Measurements from ENCODE around the gene ATG9A. TPM values are rescaled to one million over a fixed set of nuclear protein-coding genes. Genes with fewer than 3 reads are reported as not detected.

Gene ATG9A
- total RNA-seq, 1 donor, result 38.4 TPM

DNA sequence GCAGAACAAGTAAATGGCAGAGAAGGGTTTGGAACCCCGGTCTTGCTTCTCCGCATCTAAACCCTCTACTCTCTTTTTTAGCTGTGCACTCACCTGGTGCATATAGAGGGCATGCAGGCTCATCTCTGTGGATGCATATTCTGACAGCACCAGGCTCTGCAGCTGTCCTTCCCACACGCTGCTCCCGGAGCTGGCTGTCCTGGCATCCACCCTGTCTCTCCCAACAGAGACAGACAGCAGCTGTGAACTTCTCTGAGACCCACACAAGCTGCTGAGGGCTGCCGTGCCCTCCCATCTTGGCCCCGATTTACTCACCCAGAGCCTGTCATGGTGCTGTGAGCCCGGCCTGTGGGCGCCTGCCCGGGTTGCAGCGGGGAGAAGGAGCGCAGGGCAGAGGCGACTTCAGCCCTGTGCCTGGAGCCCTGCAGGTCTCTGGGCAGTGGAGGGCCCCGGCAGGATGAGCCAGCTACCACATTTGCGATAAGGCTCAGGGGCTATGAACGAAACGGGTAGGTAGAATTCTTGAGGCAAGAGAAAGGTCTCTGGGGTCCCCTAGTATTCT lies 7.4 kb downstream of the ATG9A start:
- DNase-seq (ENCODE audit: low read depth), result no peak
- H3K4me3 ChIP-seq (ENCODE audit: low read depth, low read length), result no peak overlapping the region
- no peak for TF ChIP-seq CTCF (IDR thresholded peaks at IDR 0.05; ENCODE audit: insufficient read depth, low read depth, low read length)

GRCh38 chr2:219220652-219221402 lies 8.6 kb downstream of the ATG9A start:
- no peak overlapping the region for H3K4me3 ChIP-seq (ENCODE audit: low read depth, low read length)
- no peak for TF ChIP-seq CTCF (IDR thresholded peaks at IDR 0.05; ENCODE audit: insufficient read depth, low read depth, low read length)
- DNase-seq (ENCODE audit: low read depth), result no peak

DNA sequence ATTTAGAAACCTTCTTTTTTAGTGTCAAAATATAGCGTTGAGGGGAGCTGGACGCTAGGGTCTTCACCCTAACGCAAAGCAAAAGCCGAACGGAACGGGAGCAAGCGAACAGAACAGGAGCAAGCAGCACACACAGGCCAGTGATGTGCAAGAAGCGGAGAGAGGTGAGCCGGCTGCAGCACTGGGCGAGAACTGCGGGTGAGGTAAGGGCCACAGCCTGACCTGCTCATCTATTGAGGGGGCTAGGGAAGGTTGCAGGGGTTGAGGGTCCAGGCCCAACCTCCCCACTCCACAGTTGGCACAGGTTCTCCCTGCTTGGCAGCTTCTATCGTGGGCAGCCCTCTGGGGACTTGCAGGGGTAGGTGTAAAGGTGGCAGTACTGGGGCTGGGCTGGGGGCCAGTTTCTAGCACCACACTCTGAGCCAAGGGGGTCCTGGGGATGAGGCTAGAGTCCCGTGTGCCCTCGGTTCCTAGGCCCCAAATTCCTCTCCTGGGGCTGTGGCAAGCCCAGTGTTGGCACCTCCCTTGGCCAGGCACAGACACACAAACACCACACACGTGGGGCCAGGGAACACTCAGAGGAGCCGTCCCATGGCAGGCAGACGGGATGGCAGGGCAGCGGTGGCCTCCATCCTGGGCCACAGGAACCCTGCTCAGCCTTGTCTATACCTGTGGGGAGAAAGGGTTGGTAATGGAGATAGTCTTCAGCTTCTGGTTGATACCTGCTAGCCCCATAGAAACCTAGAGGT lies 9.5 kb downstream of the ATG9A start:
- no peak for TF ChIP-seq CTCF (IDR thresholded peaks at IDR 0.05; ENCODE audit: insufficient read depth, low read depth, low read length)
- no peak overlapping the region for H3K4me3 ChIP-seq (ENCODE audit: low read depth, low read length)
- no peak for DNase-seq (ENCODE audit: low read depth)

DNA sequence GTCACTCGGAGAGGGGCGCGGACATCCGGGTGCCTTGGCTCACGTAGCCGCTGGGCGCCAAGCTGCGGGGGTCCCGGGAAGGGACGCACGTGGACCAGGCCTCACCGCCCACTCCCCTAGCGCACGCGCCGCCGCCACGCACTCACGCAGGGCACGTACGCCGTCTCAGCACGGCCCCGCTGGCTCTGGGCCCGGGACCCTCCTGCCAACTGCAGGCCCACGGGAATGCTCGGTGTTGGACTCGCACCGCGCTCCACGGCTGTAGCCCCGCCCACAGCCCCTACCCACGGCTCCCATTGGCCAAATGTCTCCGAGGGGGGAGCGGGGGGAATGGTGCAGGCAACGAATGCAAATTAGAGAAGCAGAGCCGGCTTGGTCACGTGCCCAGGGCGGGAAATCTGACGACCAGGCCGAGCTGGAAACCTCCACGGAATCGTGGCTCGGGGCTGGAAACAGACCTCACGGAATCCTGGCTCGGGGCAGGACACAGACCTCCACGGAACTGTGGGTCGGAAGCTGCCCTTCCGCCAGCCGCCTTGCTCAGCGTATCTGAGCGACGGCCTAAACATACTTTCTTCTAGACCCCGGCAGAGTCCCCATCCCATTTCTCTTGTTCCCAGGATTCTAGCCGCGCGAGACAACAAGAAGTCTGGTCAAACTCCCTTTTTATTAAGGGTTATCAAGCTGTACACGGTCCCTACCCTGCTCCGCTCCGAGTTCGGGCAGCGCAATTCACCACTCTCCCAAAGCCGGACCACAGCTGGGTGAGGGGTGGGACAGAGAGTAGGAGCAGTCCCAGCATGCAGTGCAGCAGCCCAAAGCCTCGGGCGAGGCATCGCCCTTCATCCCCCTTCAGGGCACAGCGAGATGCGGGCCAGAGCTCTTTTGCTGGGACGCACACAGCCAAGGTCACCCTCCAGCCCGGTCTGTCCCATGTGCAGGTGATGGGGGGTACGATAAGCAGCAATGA lies 10.4 kb downstream of the ATG9A start, which contains the start of gene ABCB6:
TSS of gene ABCB6 (minus strand) at position 227 of the 970 bp plus-strand sequence. CDS start 285 bp downstream, outside the sequence.
- TF ChIP-seq CTCF (IDR thresholded peaks at IDR 0.05; ENCODE audit: insufficient read depth, low read depth, low read length), result no peak
- peak within 1 kb of the TSS; percentile 61 for H3K4me3 ChIP-seq (ENCODE audit: low read depth, low read length)
- DNase-seq (ENCODE audit: low read depth), result peak; percentile 92

GRCh38 chr2:219218217-219218731 lies 11.2 kb downstream of the ATG9A start:
- no peak for TF ChIP-seq CTCF (IDR thresholded peaks at IDR 0.05; ENCODE audit: insufficient read depth, low read depth, low read length)
- DNase-seq (ENCODE audit: low read depth), result peak; percentile 75

DNA sequence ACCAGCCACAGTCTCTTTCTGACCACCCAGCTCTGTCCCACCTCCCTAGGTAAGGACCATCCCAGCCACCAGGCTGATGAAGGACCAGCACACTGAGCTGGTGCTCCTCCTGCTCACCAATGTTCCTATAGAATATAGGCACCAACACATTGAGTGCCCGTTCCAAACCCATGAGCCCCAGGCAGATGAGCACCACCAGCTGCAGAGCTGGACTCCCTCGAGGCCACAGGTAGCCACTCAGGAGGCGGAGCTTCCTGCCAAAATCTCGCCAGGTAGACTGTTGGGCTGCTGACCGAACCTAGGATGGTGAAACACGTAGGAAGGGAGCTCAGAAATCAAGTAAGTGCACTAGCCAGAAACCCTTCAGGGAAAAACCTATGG lies 12.9 kb downstream of the ATG9A start:
- no peak for TF ChIP-seq CTCF (IDR thresholded peaks at IDR 0.05; ENCODE audit: insufficient read depth, low read depth, low read length)

More at GRCh38 chr2:219218217-219218731, 11.2 kb downstream of the ATG9A start:
- H3K4me3 ChIP-seq (ENCODE audit: low read depth, low read length), result peak overlapping the region; percentile 61

More for the DNA sequence above, 12.9 kb downstream of the ATG9A start:
- H3K4me3 ChIP-seq (ENCODE audit: low read depth, low read length), result no peak overlapping the region
- DNase-seq (ENCODE audit: low read depth), result no peak

All from fibroblast of villous mesenchyme (primary cell).